Gastroesophageal sphincter (tissue), 4 donors: ENCODE results near the gene UTP25. TPM values are rescaled to one million over a fixed set of nuclear protein-coding genes. Genes with fewer than 3 reads are reported as not detected.

Experiments
- ATAC-seq: fragments of 150-250 bp; one replicate; pipeline ENCODE4 v1.9.1; 2016; ENCODE audit warnings: mild to moderate bottlenecking, moderate library complexity
- H3K27ac ChIP-seq, 4 donors: fragments of 200-600 bp; sonication (generic) in 3 of 4; 1 replicate in 3 of 4; 2 replicates in 1 of 4; pipeline ENCODE4 v1.5.1; 2016 to 2019
- H3K27me3 ChIP-seq: fragments of 200-600 bp; sonication (generic); one replicate; pipeline ENCODE4 v1.5.1; 2019
- H3K36me3 ChIP-seq, 2 donors: fragments of 200-600 bp; sonication (generic); one replicate each; pipeline ENCODE4 v1.5.1; 2019; ENCODE audit warnings: control low read depth in 1 of 2
- H3K4me1 ChIP-seq, 3 donors: fragments of 200-600 bp; sonication (generic); 1 replicate in 2 of 3; 2 replicates in 1 of 3; pipeline ENCODE4 v1.5.1; 2016 to 2019; ENCODE audit warnings: control low read depth in 2 of 3
- H3K4me3 ChIP-seq, 2 donors: fragments of 200-600 bp; sonication (generic); one replicate each; pipeline ENCODE4 v1.5.1; 2019; ENCODE audit warnings: mild to moderate bottlenecking in 1 of 2, moderate library complexity in 1 of 2
- H3K9me3 ChIP-seq, 3 donors: fragments of 200-600 bp; sonication (generic); one replicate each; pipeline ENCODE4 v1.5.1; 2017 to 2019; ENCODE audit warnings: control low read depth in 2 of 3
- CTCF ChIP-seq, 4 experiments: fragments of 200-600 bp in 2 of 4; fragments of 450-650 bp in 2 of 4; sonication (generic) in 1 of 4; IDR thresholded peaks; one replicate each; pipeline ENCODE4 v1.5.1; 2017 to 2019; ENCODE audit warnings: antibody characterized with exemption in 4 of 4, mild to moderate bottlenecking in 2 of 4, moderate library complexity in 2 of 4
- EP300 ChIP-seq: sonication (generic); formaldehyde crosslinking; IDR thresholded peaks from one replicate; pipeline ENCODE4 v1.6.1; 2017; ENCODE audit warnings: antibody characterized with exemption, mild to moderate bottlenecking
- POLR2A ChIP-seq, 2 donors: fragments of 450-650 bp; IDR thresholded peaks; one replicate each; pipeline ENCODE4 v1.6.1; 2017; ENCODE audit warnings: antibody characterized with exemption in 2 of 2, mild to moderate bottlenecking in 2 of 2, moderate library complexity in 1 of 2
- POLR2AphosphoS5 ChIP-seq: sonication (generic); formaldehyde crosslinking; IDR thresholded peaks from one replicate; pipeline ENCODE4 v1.6.1; 2017; ENCODE audit warnings: antibody characterized with exemption
- WGBS, 2 donors: methylation state at CpG; one replicate each; pipeline ENCODE4 v1.1.5; 2018; ENCODE audit warnings: low coverage in 1 of 2; 5-methylcytosine and 5-hydroxymethylcytosine counted together
- total RNA-seq, 4 donors: library from RNA; depleted of rRNA; stranded (reverse); fragments of >200 nt; gene quantifications; one replicate each; pipeline ENCODE4 v1.1.0, GENCODE V29; 2016

Gene UTP25
- total RNA-seq, 4 donors from 2014 or later, result 4.5 to 8.7 (median 8.0) TPM

- H3K27me3 ChIP-seq, result peaks cover 9% of the 10 kb centered on the region
- H3K36me3 ChIP-seq, result no peaks in the 10 kb centered on the region
- WGBS, 2 donors, result 36 to 50% methylated on average over 2 of the region's 2 CpGs
- no peak for TF ChIP-seq CTCF (IDR thresholded peaks at IDR 0.05)
- TF ChIP-seq POLR2AphosphoS5, result no peak
- no peak for TF ChIP-seq EP300
- no peak for TF ChIP-seq POLR2A (IDR thresholded peaks at IDR 0.05)
- peaks cover 0 to 12% (median 0%) of the 10 kb centered on the region in 3 donors for H3K9me3 ChIP-seq
- no peaks in the 10 kb centered on the region for H3K4me1 ChIP-seq
- H3K4me3 ChIP-seq, result no peak overlapping the region
- H3K27ac ChIP-seq, result no peak overlapping the region
- ATAC-seq, result no peak
These were observed 41.7 kb downstream of the UTP25 start for GRCh38 chr1:209869291-209870149.

GRCh38 chr1:209870151-209870831 is 42.5 kb downstream of the UTP25 start:
- Histone ChIP-seq H3K27ac (no peak overlapping the region), H3K4me3 (no peak overlapping the region), H3K27me3 (peaks cover 9% of the 10 kb centered on the region), H3K4me1 (no peaks in the 10 kb centered on the region), H3K36me3 (no peaks in the 10 kb centered on the region), H3K9me3 (peaks cover 0 to 12% (median 0%) of the 10 kb centered on the region in 3 donors)
- no peak for TF ChIP-seq POLR2A (IDR thresholded peaks at IDR 0.05)
- no peak for TF ChIP-seq EP300
- no peak for TF ChIP-seq POLR2AphosphoS5
- TF ChIP-seq CTCF (IDR thresholded peaks at IDR 0.05), result no peak
- WGBS, 2 donors, result 30 to 32% methylated on average over 4 of the region's 4 CpGs
- no peak for ATAC-seq

GRCh38 chr1:209871006-209871405 is 43.2 kb downstream of the UTP25 start:
- H3K36me3 ChIP-seq, result no peaks in the 10 kb centered on the region
- peaks cover 9% of the 10 kb centered on the region for H3K27me3 ChIP-seq
- WGBS, 2 donors, result 33 to 44% methylated on average over 1 of the region's 1 CpG
- TF ChIP-seq POLR2AphosphoS5 (no peak), EP300 (no peak), CTCF (IDR thresholded peaks at IDR 0.05) (no peak), POLR2A (IDR thresholded peaks at IDR 0.05) (no peak)
- no peaks in the 10 kb centered on the region for H3K4me1 ChIP-seq
- no peak overlapping the region for H3K4me3 ChIP-seq
- no peak for ATAC-seq
- H3K9me3 ChIP-seq, result peaks cover 0 to 12% (median 0%) of the 10 kb centered on the region in 3 donors
- H3K27ac ChIP-seq, result no peak overlapping the region

GRCh38 chr1:209871430-209871829 is 43.7 kb downstream of the UTP25 start:
- no peak for TF ChIP-seq POLR2A (IDR thresholded peaks at IDR 0.05)
- no peak for TF ChIP-seq POLR2AphosphoS5
- TF ChIP-seq CTCF (IDR thresholded peaks at IDR 0.05), result no peak
- no peak for TF ChIP-seq EP300
- Histone ChIP-seq H3K4me3 (no peak overlapping the region), H3K27ac (no peak overlapping the region), H3K27me3 (peaks cover 9% of the 10 kb centered on the region), H3K9me3 (peaks cover 0 to 12% (median 0%) of the 10 kb centered on the region in 3 donors), H3K4me1 (no peaks in the 10 kb centered on the region), H3K36me3 (no peaks in the 10 kb centered on the region)
- no peak for ATAC-seq
- 67 to 72% methylated on average over 1 to 2 of the region's 2 CpGs for WGBS, 2 donors
